Peyer's patch (tissue), 4 donors: Measurements from ENCODE around the gene SLC20A1. TPM values are rescaled to one million over a fixed set of nuclear protein-coding genes. Genes with fewer than 3 reads are reported as not detected.
"Not testable (repeated sequence)": the region's sequence is repeated elsewhere in the genome, so short reads cannot be mapped to it uniquely, and the experiment has no call there.

Experiments used
- DNase-seq, 3 donors: peaks; one replicate each; pipeline ENCODE4 v3.0.0-alpha.2; 2017 to 2019
- H3K27ac ChIP-seq, 4 donors: fragments of 200-600 bp; sonication (generic); one replicate each; pipeline ENCODE4 v1.5.1; 2016 to 2019
- H3K27me3 ChIP-seq, 2 donors: fragments of 200-600 bp; sonication (generic); one replicate each; pipeline ENCODE4 v1.5.1; 2019
- H3K36me3 ChIP-seq, 3 donors: fragments of 200-600 bp; sonication (generic); one replicate each; pipeline ENCODE4 v1.5.1; 2016 to 2019
- H3K4me1 ChIP-seq, 4 donors: fragments of 200-600 bp; sonication (generic); one replicate each; pipeline ENCODE4 v1.5.1; 2016 to 2019
- H3K4me3 ChIP-seq, 4 donors: fragments of 200-600 bp; sonication (generic); 1 replicate in 3 of 4; 2 replicates in 1 of 4; pipeline ENCODE4 v1.5.1; 2016 to 2019; ENCODE audit warnings: mild to moderate bottlenecking in 1 of 4
- H3K9me3 ChIP-seq, 4 donors: fragments of 200-600 bp; sonication (generic); one replicate each; pipeline ENCODE4 v1.5.1; 2016 to 2019; ENCODE audit warnings: mild to moderate bottlenecking in 1 of 4
- POLR2A ChIP-seq, 2 donors: fragments of 450-650 bp; IDR thresholded peaks; one replicate each; pipeline ENCODE4 v1.5.1; 2017; ENCODE audit warnings: antibody characterized with exemption in 2 of 2, mild to moderate bottlenecking in 2 of 2, moderate library complexity in 2 of 2
- total RNA-seq, 4 donors: library from RNA; depleted of rRNA; stranded (reverse); fragments of >200 nt; gene quantifications; one replicate each; pipeline ENCODE4 v1.1.0, GENCODE V29; 2016
- TF ChIP-seq, protein P1 (sequence below), 6 experiments: fragments of 450-650 bp in 4 of 6; fragments of 200-600 bp in 2 of 6; sonication (generic) in 1 of 6; IDR thresholded peaks; one replicate each; pipeline ENCODE4 v1.5.1; 2017 to 2019; ENCODE audit warnings: antibody characterized with exemption in 6 of 6, mild to moderate bottlenecking in 3 of 6, moderate library complexity in 1 of 6

SLC20A1 gene
- total RNA-seq, 4 donors from 2014 or later, result 48.7 to 143 (median 122) TPM

DNA sequence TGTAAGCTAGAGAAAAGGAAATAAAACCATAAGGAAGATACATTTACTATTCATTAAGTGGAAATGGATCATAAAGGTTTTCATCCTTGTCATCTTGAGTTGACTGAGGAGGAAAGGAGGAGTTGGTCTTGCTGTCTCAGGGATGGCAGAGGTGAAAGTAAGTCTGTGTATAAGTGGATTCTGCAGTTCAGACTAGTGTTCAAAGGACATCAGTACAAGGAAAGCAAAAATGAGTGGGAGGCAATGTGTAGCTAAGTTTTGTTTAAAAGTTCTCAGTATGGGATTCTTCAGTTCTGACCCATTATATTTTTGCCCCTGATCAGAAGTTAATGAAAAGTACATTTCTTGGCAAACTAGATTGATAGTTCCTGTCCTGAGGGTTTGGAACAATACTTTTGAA is 18.9 kb downstream of the SLC20A1 start:
- H3K27me3 ChIP-seq, result no peaks in the 10 kb centered on the region
- H3K4me3 ChIP-seq, result no peak overlapping the region
- H3K36me3 ChIP-seq, result peaks cover 0 to 57% (median 0%) of the 10 kb centered on the region in 3 donors
- H3K9me3 ChIP-seq, result no peaks in the 10 kb centered on the region
- no peak overlapping the region for H3K27ac ChIP-seq
- no peak for TF ChIP-seq POLR2A (IDR thresholded peaks at IDR 0.05)
- TF ChIP-seq, protein P1, sequence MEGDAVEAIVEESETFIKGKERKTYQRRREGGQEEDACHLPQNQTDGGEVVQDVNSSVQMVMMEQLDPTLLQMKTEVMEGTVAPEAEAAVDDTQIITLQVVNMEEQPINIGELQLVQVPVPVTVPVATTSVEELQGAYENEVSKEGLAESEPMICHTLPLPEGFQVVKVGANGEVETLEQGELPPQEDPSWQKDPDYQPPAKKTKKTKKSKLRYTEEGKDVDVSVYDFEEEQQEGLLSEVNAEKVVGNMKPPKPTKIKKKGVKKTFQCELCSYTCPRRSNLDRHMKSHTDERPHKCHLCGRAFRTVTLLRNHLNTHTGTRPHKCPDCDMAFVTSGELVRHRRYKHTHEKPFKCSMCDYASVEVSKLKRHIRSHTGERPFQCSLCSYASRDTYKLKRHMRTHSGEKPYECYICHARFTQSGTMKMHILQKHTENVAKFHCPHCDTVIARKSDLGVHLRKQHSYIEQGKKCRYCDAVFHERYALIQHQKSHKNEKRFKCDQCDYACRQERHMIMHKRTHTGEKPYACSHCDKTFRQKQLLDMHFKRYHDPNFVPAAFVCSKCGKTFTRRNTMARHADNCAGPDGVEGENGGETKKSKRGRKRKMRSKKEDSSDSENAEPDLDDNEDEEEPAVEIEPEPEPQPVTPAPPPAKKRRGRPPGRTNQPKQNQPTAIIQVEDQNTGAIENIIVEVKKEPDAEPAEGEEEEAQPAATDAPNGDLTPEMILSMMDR (IDR thresholded peaks at IDR 0.05), result no peak
- DNase-seq, result no peak
- H3K4me1 ChIP-seq, result no peaks in the 10 kb centered on the region

DNA sequence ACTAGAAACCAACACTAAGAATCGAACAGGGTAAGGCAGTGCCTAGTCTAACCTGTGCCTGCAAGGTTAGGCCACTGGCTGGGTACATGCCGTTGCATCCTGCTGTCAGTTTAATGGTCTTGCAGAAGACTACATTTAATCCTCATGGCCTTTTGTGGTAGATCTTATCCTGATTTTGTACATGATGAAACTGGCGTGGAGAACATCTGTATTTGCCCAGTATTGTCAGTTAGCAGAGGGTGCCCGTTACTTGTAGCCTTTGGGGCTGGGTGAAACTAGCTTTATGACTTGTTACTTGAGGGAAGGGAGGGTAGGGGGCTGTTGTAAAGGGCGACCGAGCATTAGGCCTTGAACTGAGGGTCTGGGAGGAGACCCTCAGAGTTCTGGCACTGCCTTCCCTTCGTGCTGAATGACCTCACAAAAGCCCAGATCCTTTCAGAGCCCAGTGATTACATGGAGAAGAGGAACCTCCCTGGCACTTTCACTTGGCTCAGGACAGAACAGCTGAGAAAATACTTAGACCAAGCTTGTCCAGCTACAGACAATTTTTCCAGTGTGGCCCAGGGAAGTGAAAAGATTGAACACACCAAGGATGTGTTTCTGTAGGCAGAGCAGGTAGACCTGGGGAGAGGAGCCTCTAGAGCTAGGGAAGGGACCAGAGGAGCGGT is 19.5 kb downstream of the SLC20A1 start:
- peak in 1 of 3 donors; percentile 40 for DNase-seq
- H3K27ac ChIP-seq, result no peak overlapping the region
- no peak overlapping the region for H3K4me3 ChIP-seq
- peaks cover 0 to 51% (median 0%) of the 10 kb centered on the region in 3 donors for H3K36me3 ChIP-seq
- H3K9me3 ChIP-seq, result no peaks in the 10 kb centered on the region
- H3K4me1 ChIP-seq, result peaks cover 0 to 4% (median 0%) of the 10 kb centered on the region in 4 donors
- no peak for TF ChIP-seq POLR2A (IDR thresholded peaks at IDR 0.05)
- TF ChIP-seq, protein P1 (IDR thresholded peaks at IDR 0.05), result no peak
- H3K27me3 ChIP-seq, result no peaks in the 10 kb centered on the region

DNA sequence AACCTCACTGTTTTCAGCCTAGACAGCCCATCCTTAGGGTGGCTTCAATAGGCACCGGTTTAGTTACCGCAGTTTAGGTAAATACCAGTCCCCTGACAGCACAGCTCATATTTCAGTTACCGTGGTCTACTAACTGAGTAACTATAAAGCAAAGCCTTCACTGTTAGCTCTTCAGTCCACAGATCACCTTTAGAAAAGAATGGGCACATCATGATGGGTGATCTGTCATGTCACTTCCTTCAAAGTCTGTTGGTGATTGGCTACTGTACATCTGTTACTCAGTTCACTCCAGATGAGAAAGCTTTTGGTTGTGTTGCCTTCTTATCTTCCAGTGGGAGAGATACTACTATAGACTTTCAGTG is 21.0 kb downstream of the SLC20A1 start:
- H3K27ac ChIP-seq, result no peak overlapping the region
- H3K4me3 ChIP-seq, result no peak overlapping the region
- H3K27me3 ChIP-seq, result no peaks in the 10 kb centered on the region
- H3K4me1 ChIP-seq, result peaks cover 0 to 4% (median 0%) of the 10 kb centered on the region in 4 donors
- no peaks in the 10 kb centered on the region for H3K9me3 ChIP-seq
- H3K36me3 ChIP-seq, result peaks cover 0 to 38% (median 0%) of the 10 kb centered on the region in 3 donors
- no peak for TF ChIP-seq POLR2A (IDR thresholded peaks at IDR 0.05)
- TF ChIP-seq, protein P1 (IDR thresholded peaks at IDR 0.05), result no peak
- DNase-seq, result no peak

DNA sequence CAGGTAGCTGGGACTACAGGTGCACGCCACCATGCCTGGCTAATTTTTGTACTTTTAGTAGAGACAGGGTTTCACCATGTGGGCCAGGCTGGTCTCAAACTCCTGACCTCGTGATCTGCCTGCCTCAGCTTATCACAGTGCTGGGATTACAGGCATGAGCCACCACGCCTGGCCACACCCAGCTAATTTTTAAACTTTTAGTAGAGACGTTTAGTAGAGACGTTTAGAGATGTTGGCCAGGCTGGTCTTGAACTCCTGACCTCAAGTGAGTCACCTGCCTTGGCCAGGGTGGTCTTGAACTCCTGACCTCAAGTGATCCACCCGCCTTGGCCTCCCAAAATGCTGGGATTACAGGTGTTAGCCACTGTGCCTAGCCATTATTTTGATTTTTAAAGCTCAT is 21.8 kb downstream of the SLC20A1 start:
- H3K36me3 ChIP-seq, result peaks cover 0 to 30% (median 0%) of the 10 kb centered on the region in 3 donors
- not testable (repeated sequence) for DNase-seq, H3K4me3 ChIP-seq, H3K4me1 ChIP-seq, H3K27ac ChIP-seq, H3K27me3 ChIP-seq, H3K9me3 ChIP-seq

DNA sequence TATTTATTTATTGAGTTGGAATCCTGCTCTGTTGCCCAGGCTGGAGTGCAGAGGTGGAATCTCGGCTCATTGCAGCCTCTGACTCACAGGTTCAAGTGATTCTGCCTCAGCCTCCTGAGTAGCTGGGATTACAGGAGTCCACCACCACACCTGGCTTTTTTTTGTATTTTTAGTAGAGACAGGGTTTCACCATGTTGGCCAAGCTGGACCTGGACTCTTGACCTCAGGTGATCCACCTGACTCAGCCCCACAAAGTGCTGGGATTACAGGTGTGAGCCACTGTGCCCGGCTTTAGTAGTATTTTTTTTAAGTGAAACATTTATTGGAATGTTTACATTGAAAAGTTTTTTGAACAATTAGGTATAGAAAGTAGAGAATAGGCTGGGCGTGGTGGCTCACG is 23.9 kb downstream of the SLC20A1 start:
- TF ChIP-seq, protein P1 (IDR thresholded peaks at IDR 0.05), result no peak
- no peak for TF ChIP-seq POLR2A (IDR thresholded peaks at IDR 0.05)
- H3K36me3 ChIP-seq, result peaks cover 0 to 8% (median 0%) of the 10 kb centered on the region in 3 donors
- H3K4me1 ChIP-seq, result peaks cover 0 to 4% (median 0%) of the 10 kb centered on the region in 4 donors
- no peaks in the 10 kb centered on the region for H3K9me3 ChIP-seq
- peak in 1 of 3 donors; percentile 65 for DNase-seq
- H3K27me3 ChIP-seq, result no peaks in the 10 kb centered on the region
- no peak overlapping the region for H3K4me3 ChIP-seq
- no peak overlapping the region for H3K27ac ChIP-seq

DNA sequence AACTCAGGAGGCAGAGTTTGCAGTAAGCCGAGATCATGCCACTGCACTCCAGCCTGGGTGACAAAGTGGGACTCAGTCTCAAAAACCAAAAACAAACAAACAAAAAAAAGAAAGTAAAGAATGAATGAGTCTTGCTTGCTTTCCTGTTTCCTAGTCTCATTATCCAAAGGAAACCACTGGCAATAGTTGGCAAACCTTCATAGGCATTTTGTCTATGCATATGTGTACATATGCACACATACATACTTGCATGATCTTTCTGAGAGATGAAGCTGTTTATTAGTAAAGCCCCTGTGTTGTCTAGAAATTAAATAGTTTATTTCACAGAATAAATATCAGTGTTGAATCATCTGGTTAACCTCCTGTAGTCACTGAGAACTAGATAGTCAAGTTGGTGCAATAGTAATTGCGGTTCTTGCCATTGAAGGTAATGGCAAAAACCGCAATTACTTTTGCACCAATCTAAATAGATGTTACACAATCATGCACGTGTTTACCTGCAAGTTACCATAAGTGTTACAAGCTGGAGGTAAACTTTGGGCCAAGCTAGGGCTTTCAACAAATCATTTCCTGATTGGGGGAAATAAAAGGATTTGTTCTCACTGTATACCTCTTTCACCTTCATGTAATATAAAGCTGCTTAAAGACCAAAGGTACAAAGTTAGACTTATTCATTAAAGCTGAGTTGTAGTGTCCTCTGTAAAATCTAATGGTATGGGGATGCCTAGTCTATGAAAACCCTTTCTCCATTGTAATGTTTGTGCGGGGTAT is 24.7 kb downstream of the SLC20A1 start:
- Histone ChIP-seq H3K9me3 (no peaks in the 10 kb centered on the region), H3K27ac (no peak overlapping the region), H3K4me3 (no peak overlapping the region), H3K4me1 (peaks cover 0 to 4% (median 0%) of the 10 kb centered on the region in 4 donors), H3K36me3 (peaks cover 0 to under 1% (median 0%) of the 10 kb centered on the region in 3 donors), H3K27me3 (no peaks in the 10 kb centered on the region)
- TF ChIP-seq, protein P1 (IDR thresholded peaks at IDR 0.05), result no peak
- no peak for TF ChIP-seq POLR2A (IDR thresholded peaks at IDR 0.05)
- DNase-seq, result no peak
